Umbilical cord (tissue), 2 donors: ENCODE results near the gene AREL1. TPM values are rescaled to one million over a fixed set of nuclear protein-coding genes. Genes with fewer than 3 reads are reported as not detected.
A peak's percentile ranks its signal among the peaks of the same experiment; 100 is the strongest.

Experiments used
- DNase-seq: peaks from one replicate; pipeline ENCODE4 v3.0.0-alpha.2; 2015; ENCODE audit warnings: low spot score
- total RNA-seq: library from RNA; depleted of rRNA; stranded (reverse); fragments of >200 nt; gene quantifications from one replicate; pipeline ENCODE4 v1.2.3, GENCODE V29; 2014; ENCODE audit warnings: low replicate concordance; ENCODE audit not compliant: insufficient read depth

AREL1 gene
- total RNA-seq, 1 donor from 2014 or later: 13.2 TPM

DNA sequence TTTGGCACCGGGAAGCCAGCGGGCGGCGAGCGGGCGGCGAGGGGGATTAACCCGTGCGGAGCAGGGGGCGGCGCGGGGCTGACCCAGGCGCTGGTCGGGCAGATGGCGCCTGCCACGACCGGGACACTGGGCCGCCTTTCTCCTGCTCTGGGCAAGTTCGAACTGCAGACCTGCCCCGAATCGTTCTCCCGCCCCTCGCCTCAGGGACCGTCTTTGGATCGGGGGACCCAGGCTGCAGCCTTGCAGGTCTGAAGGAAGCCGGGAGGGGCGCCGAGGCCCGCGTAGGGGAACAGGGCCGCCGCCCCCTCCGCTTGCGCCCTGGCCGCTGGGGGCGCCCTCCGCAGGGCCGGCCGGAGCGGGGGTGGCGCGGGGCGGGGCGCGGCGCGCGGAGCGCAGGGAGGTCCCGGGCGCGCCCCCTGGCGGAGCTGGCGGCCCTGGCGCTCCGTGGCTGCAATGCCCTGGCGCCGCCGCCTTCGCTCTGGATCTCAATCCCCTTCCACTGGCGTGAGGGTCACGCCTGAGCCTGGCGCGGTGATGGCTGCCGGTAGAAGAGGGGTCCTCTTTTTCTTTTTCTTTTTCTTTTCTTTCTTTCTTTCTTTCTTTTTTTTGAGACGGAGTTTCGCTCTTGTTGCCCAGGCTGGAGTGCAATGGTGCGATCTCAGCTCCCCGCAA, 100.4 kb downstream of the AREL1 start:
- peak; percentile 70 for DNase-seq

DNA sequence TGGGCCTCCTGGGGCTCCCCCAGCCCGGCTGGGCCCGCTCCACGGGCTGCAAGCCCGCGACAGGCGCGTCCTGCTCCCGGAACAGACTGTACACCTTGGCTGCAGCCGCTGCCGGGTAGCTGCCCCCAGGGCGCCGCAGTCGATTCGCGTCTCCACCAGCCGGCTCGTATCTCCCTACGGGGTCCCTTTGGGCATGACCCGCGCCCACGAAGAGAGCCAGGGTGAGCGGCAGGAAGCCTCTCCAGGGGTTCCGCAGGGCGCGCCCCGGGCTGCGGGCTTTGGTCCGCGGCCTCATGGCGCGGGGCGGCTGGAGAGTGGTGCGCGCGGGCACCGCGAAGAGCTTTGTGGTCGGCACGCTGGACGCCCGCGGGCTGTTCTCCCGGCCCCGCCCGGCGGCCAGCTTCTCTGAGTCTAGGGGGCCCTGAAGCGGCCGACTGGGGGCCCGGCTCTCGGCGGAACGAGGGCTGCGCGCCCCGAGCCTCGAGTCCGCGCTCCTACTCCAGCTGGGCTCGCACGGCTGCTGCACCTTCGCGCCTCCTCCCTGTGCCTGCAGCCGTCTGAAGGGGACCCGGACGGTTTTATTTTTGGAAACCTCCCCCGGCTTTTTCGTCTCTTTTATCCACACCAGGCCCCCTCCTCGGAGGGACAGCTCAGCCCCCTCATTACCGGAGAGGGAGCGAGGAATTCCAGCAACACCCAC, 101.1 kb downstream of the AREL1 start, which contains the start of gene LTBP2:
Gene LTBP2 (minus strand): TSS at position 588 of the 700 bp plus-strand sequence. CDS start 293 bp downstream, at position 295.
- peak; percentile 46 for DNase-seq

Other genes with a start within 250 kb of the AREL1 start
- 95.8 TPM for gene NPC2, start 219.8 kb downstream of the AREL1 start, total RNA-seq
- gene ISCA2, start 219.3 kb downstream of the AREL1 start, total RNA-seq: 42.4 TPM
- gene LTBP2, start 100.8 kb downstream of the AREL1 start, total RNA-seq: 103 TPM
- gene FCF1, start 64 bp upstream of the AREL1 start, total RNA-seq: 15.4 TPM
- gene YLPM1, start 50.2 kb upstream of the AREL1 start, total RNA-seq: 51.5 TPM
- gene PROX2, start 163.1 kb upstream of the AREL1 start, total RNA-seq: 0.72 TPM
- 55.4 TPM for gene DLST, start 168.8 kb upstream of the AREL1 start, total RNA-seq
- gene RPS6KL1, start 210.2 kb upstream of the AREL1 start, total RNA-seq: 21.4 TPM
- gene PGF, start 242.5 kb upstream of the AREL1 start, total RNA-seq: 9.4 TPM